DOHH2 (cell line): Measurements from ENCODE around the gene USH1G.

Source experiments
- H3F3A ChIP-seq: fragments of 200-600 bp; sonication (generic), shearing (Covaris generic); 2 replicates; pipeline ENCODE4 v1.6.0; 2016; ENCODE audit warnings: antibody characterized with exemption, mild to moderate bottlenecking; ENCODE audit not compliant: control insufficient read depth, insufficient read depth
- H3K27ac ChIP-seq: fragments of 200-600 bp; sonication (generic); 2 replicates; pipeline ENCODE4 v1.5.1; 2014; ENCODE audit warnings: low read depth, mild to moderate bottlenecking, low read length, moderate library complexity
- H3K27me3 ChIP-seq: fragments of 200-600 bp; sonication (generic); 2 replicates; pipeline ENCODE4 v1.6.1; 2014; ENCODE audit warnings: mild to moderate bottlenecking, low read length, mixed read lengths; ENCODE audit not compliant: control insufficient read depth
- H3K36me3 ChIP-seq: fragments of 200-600 bp; sonication (generic); 2 replicates; pipeline ENCODE4 v1.6.1; 2014; ENCODE audit warnings: mild to moderate bottlenecking, low read length, moderate library complexity, mixed read lengths; ENCODE audit not compliant: control insufficient read depth
- H3K4me1 ChIP-seq: fragments of 200-600 bp; sonication (generic); 2 replicates; pipeline ENCODE4 v1.6.1; 2014; ENCODE audit warnings: mild to moderate bottlenecking, low read length, mixed read lengths; ENCODE audit not compliant: control insufficient read depth
- H3K4me2 ChIP-seq: fragments of 200-600 bp; sonication (generic); 2 replicates; pipeline ENCODE4 v1.6.0; 2014; ENCODE audit warnings: mild to moderate bottlenecking, low read length, moderate library complexity
- H3K4me3 ChIP-seq: fragments of 200-600 bp; sonication (generic); 2 replicates; pipeline ENCODE4 v1.5.1; 2014; ENCODE audit warnings: mild to moderate bottlenecking, low read length, mixed read lengths
- H3K79me2 ChIP-seq: fragments of 200-600 bp; sonication (generic); 2 replicates; pipeline ENCODE4 v1.6.1; 2014; ENCODE audit warnings: mild to moderate bottlenecking, low read length, mixed read lengths; ENCODE audit not compliant: control insufficient read depth
- H3K9me2 ChIP-seq: fragments of 200-600 bp; sonication (generic); replicated peaks from 2 replicates; pipeline ENCODE4 v1.6.1; 2014; ENCODE audit warnings: mild to moderate bottlenecking, low read length, mixed read lengths; ENCODE audit not compliant: control insufficient read depth
- H3K9me3 ChIP-seq: fragments of 200-600 bp; sonication (generic); 2 replicates; pipeline ENCODE4 v1.6.1; 2014; ENCODE audit warnings: antibody characterized with exemption, low read length, mixed read lengths; ENCODE audit not compliant: control insufficient read depth, insufficient read depth
- H4K20me1 ChIP-seq: fragments of 200-600 bp; sonication (generic); 2 replicates; pipeline ENCODE4 v1.6.0; 2014; ENCODE audit warnings: low read depth, mild to moderate bottlenecking, antibody characterized with exemption, low read length, moderate library complexity; ENCODE audit not compliant: control insufficient read depth, insufficient read depth
- CTCF ChIP-seq: fragments of 200-600 bp; sonication (generic); IDR thresholded peaks from one replicate; pipeline ENCODE4 v1.5.1; 2014; ENCODE audit warnings: antibody characterized with exemption, mild to moderate bottlenecking, low read depth, low read length; ENCODE audit not compliant: poor library complexity, severe bottlenecking
- EZH2phosphoT487 ChIP-seq: fragments of 200-600 bp; sonication (generic); IDR thresholded peaks from 2 replicates; pipeline ENCODE4 v1.6.1; 2017; ENCODE audit warnings: borderline replicate concordance, mild to moderate bottlenecking, antibody characterized with exemption, low read length, moderate library complexity, mixed read lengths

Gene USH1G

GRCh38 chr17:74935048-74935447 is 12.0 kb upstream of the USH1G start:
- Histone ChIP-seq H3K4me2 (no peak overlapping the region), H3K27me3 (peaks cover 33% of the 10 kb centered on the region)
- no peak for TF ChIP-seq CTCF
- no peak for TF ChIP-seq EZH2phosphoT487

DNA sequence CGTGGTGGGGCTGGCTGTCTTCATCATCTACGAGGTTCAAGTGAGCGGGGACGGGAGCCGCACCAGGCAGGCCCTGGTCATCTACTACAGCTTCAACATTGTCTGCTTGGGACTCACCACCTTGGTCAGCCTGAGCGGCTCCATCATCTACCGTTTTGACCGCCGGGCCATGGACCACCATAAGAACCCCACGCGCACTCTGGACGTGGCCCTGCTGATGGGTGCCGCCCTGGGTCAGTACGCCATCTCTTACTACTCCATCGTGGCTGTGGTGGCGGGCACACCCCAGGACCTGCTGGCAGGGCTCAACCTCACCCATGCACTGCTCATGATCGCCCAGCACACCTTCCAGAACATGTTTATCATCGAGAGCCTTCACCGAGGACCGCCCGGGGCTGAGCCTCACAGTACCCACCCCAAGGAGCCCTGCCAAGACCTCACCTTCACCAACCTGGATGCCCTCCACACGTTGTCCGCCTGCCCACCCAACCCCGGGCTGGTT is 7.5 kb upstream of the USH1G start:
- no peak overlapping the region for H3K4me2 ChIP-seq

More at GRCh38 chr17:74935048-74935447, 12.0 kb upstream of the USH1G start:
- H3K79me2 ChIP-seq: no peaks in the 10 kb centered on the region
- no peak overlapping the region for H3K27ac ChIP-seq
- no peaks in the 10 kb centered on the region; the same call in 1 of the 2 replicates for H4K20me1 ChIP-seq
- no peaks in the 10 kb centered on the region for H3F3A ChIP-seq
- no peak overlapping the region for H3K4me3 ChIP-seq
- H3K9me3 ChIP-seq: no peaks in the 10 kb centered on the region
- no peaks in the 10 kb centered on the region for H3K4me1 ChIP-seq
- H3K36me3 ChIP-seq: no peaks in the 10 kb centered on the region
- H3K9me2 ChIP-seq: no peaks in the 10 kb centered on the region

DNA sequence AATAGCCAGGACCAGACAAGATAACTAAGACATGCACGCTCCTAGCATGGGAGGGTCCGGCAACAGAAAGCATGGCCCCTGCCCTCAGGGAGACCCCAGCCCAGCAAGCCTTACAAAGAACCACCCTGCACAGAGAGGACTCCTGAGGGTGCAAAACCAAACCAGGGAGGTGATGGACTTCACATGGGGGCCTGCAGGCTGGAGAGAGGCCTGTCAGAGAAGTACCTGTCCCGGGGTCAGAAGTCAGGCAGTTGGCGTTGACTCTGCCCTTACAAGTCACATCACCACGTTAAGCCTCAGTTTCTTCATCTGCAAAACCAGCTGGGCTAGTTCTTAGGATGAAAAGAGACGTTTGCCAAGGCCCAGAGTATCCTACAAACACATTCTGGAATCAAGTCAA is 5.7 kb upstream of the USH1G start:
- H3F3A ChIP-seq: no peaks in the 10 kb centered on the region
- no peaks in the 10 kb centered on the region for H3K4me1 ChIP-seq
- no peaks in the 10 kb centered on the region for H3K9me3 ChIP-seq
- no peaks in the 10 kb centered on the region; the same call in 1 of the 2 replicates for H4K20me1 ChIP-seq
- no peak overlapping the region for H3K4me3 ChIP-seq
- no peak overlapping the region for H3K4me2 ChIP-seq
- H3K79me2 ChIP-seq: no peaks in the 10 kb centered on the region
- no peaks in the 10 kb centered on the region for H3K9me2 ChIP-seq
- H3K36me3 ChIP-seq: no peaks in the 10 kb centered on the region
- no peak overlapping the region for H3K27ac ChIP-seq
- TF ChIP-seq CTCF (no peak), EZH2phosphoT487 (no peak)
- peaks cover 10% of the 10 kb centered on the region for H3K27me3 ChIP-seq

More for the DNA sequence above, 7.5 kb upstream of the USH1G start:
- no peak for TF ChIP-seq CTCF
- no peaks in the 10 kb centered on the region for H3K4me1 ChIP-seq
- no peaks in the 10 kb centered on the region; the same call in 1 of the 2 replicates for H4K20me1 ChIP-seq
- no peaks in the 10 kb centered on the region for H3K36me3 ChIP-seq
- no peaks in the 10 kb centered on the region for H3K79me2 ChIP-seq
- no peaks in the 10 kb centered on the region for H3K9me2 ChIP-seq
- no peak overlapping the region for H3K27ac ChIP-seq
- H3K9me3 ChIP-seq: no peaks in the 10 kb centered on the region
- H3F3A ChIP-seq: no peaks in the 10 kb centered on the region
- H3K27me3 ChIP-seq: peaks cover 20% of the 10 kb centered on the region
- H3K4me3 ChIP-seq: no peak overlapping the region
